ENCODE measurements around the gene ZNF385C.

GRCh38 chr17:42076797-42077559 lies 21.3 kb downstream of the ZNF385C start:
- no peak for TF ChIP-seq CTCF (IDR thresholded peaks at IDR 0.05)
- no peak for TF ChIP-seq POLR2A (IDR thresholded peaks at IDR 0.05)

Measured in esophagus squamous epithelium (tissue), 4 donors.